HEK293T (cell line): ENCODE data around the gene SNTG2.

Experiments used
- CTCF ChIA-PET: fragments of 350-600 bp; formaldehyde crosslinking; extraction: SDS; loops from one replicate; lab custom pipeline; 2021; ENCODE audit warnings: antibody characterized with exemption, inconsistent platforms; lab: Yijun Ruan, JAX
- POLR2A ChIA-PET: fragments of 350-600 bp; formaldehyde crosslinking; extraction: SDS; loops from one replicate; lab custom pipeline; 2020; ENCODE audit warnings: antibody characterized with exemption, inconsistent platforms; lab: Yijun Ruan, JAX
- DNase-seq: peaks from one replicate; pipeline ENCODE4 v3.0.0; 2012; ENCODE audit warnings: mixed read lengths; ENCODE audit errors: extremely low spot score
- ARNT ChIP-seq: fragments of 450-650 bp; IDR thresholded peaks from 2 replicates; pipeline ENCODE4 v1.6.1; 2017; ENCODE audit warnings: mild to moderate bottlenecking
- BHLHE40 ChIP-seq: fragments of 450-650 bp; IDR thresholded peaks from 2 replicates; pipeline ENCODE4 v1.6.1; 2016; ENCODE audit warnings: mild to moderate bottlenecking, moderate library complexity, borderline replicate concordance
- CTBP1 ChIP-seq: fragments of 450-650 bp; IDR thresholded peaks from 2 replicates; pipeline ENCODE4 v1.6.1; 2016; ENCODE audit warnings: borderline replicate concordance
- ELF4 ChIP-seq: fragments of 450-650 bp; IDR thresholded peaks from 2 replicates; pipeline ENCODE4 v1.6.1; 2017; ENCODE audit warnings: antibody characterized with exemption
- FOXA1 ChIP-seq: fragments of 450-650 bp; IDR thresholded peaks from 2 replicates; pipeline ENCODE4 v1.6.1; 2016; ENCODE audit warnings: mild to moderate bottlenecking
- FOXK2 ChIP-seq: fragments of 450-650 bp; IDR thresholded peaks from 2 replicates; pipeline ENCODE4 v1.6.1; 2016; ENCODE audit warnings: mild to moderate bottlenecking
- FOXM1 ChIP-seq: fragments of 450-650 bp; IDR thresholded peaks from 2 replicates; pipeline ENCODE4 v1.6.1; 2017; ENCODE audit warnings: mild to moderate bottlenecking, borderline replicate concordance
- HDGF ChIP-seq: fragments of 450-650 bp; IDR thresholded peaks from 2 replicates; pipeline ENCODE4 v1.6.1; 2017; ENCODE audit warnings: antibody characterized with exemption, borderline replicate concordance
- L3MBTL2 ChIP-seq: fragments of 450-650 bp; conservative IDR thresholded peaks from 2 replicates; pipeline ENCODE4 v1.6.1; 2016; ENCODE audit warnings: mild to moderate bottlenecking
- LEF1 ChIP-seq: fragments of 450-650 bp; IDR thresholded peaks from 2 replicates; pipeline ENCODE4 v1.6.1; 2017; ENCODE audit warnings: mild to moderate bottlenecking, borderline replicate concordance
- NFRKB ChIP-seq: fragments of 450-650 bp; IDR thresholded peaks from 2 replicates; pipeline ENCODE4 v1.6.1; 2016; ENCODE audit warnings: mild to moderate bottlenecking, moderate library complexity
- PKNOX1 ChIP-seq: fragments of 450-650 bp; IDR thresholded peaks from 2 replicates; pipeline ENCODE4 v1.6.1; 2016
- SP1 ChIP-seq: fragments of 450-650 bp; IDR thresholded peaks from 2 replicates; pipeline ENCODE4 v1.6.1; 2017
- SUZ12 ChIP-seq: fragments of 450-650 bp; IDR thresholded peaks from 2 replicates; pipeline ENCODE4 v1.6.1; 2016; ENCODE audit warnings: mild to moderate bottlenecking
- TARDBP ChIP-seq: fragments of 450-650 bp; IDR thresholded peaks from 2 replicates; pipeline ENCODE4 v1.6.1; 2016
- ZNF384 ChIP-seq: fragments of 450-650 bp; IDR thresholded peaks from 2 replicates; pipeline ENCODE4 v1.6.1; 2016

The SNTG2 gene

GRCh38 chr2:1140389-1141003 is 189.8 kb downstream of the SNTG2 start:
- POLR2A ChIA-PET = no interaction called here
- DNase-seq = peak; percentile 77
- CTCF ChIA-PET = interaction anchor here (0.6 to 1.5 kb wide), 7 partner anchors 8 to 320 kb away, joined by 3 to 9 read pairs (median 3); no protein-coding TSS in a partner anchor
- TF ChIP-seq PKNOX1 (no peak), ARNT (no peak), FOXA1 (no peak), SUZ12 (no peak), CTBP1 (no peak), L3MBTL2 (no peak), LEF1 (no peak), HDGF (no peak), ZNF384 (no peak), FOXM1 (no peak), ELF4 (no peak), BHLHE40 (no peak)

GRCh38 chr2:1141079-1141478 is 190.4 kb downstream of the SNTG2 start:
- DNase-seq = no peak
- TF ChIP-seq HDGF (no peak), CTBP1 (no peak), SUZ12 (no peak), NFRKB (no peak), FOXA1 (no peak), BHLHE40 (no peak)
- CTCF ChIA-PET = interaction anchor here (0.6 to 1.5 kb wide), 4 partner anchors 9 to 206 kb away, joined by 3 to 9 read pairs (median 4); no protein-coding TSS in a partner anchor
- POLR2A ChIA-PET = no interaction called here

GRCh38 chr2:1143129-1143528 is 192.5 kb downstream of the SNTG2 start:
- CTCF ChIA-PET = no interaction called here
- DNase-seq = no peak

GRCh38 chr2:1147873-1148612 is 197.4 kb downstream of the SNTG2 start:
- no peak for TF ChIP-seq HDGF
- no peak for TF ChIP-seq FOXA1
- no peak for TF ChIP-seq FOXK2
- TF ChIP-seq ELF4 = no peak
- no peak for TF ChIP-seq SUZ12
- no peak for TF ChIP-seq ZNF384
- no peak for TF ChIP-seq ARNT
- no peak for TF ChIP-seq L3MBTL2
- POLR2A ChIA-PET = no interaction called here
- CTCF ChIA-PET = interaction anchor here (1.4 kb wide), 1 partner anchor 8 kb away, joined by 6 read pairs; no protein-coding TSS in a partner anchor
- no peak for DNase-seq

More at GRCh38 chr2:1143129-1143528, 192.5 kb downstream of the SNTG2 start:
- TF ChIP-seq PKNOX1 = no peak
- no peak for TF ChIP-seq FOXK2
- TF ChIP-seq FOXA1 = no peak
- no peak for TF ChIP-seq L3MBTL2
- no peak for TF ChIP-seq BHLHE40
- no peak for TF ChIP-seq ELF4
- TF ChIP-seq SP1 = no peak
- TF ChIP-seq ZNF384 = no peak
- TF ChIP-seq FOXM1 = no peak
- TF ChIP-seq LEF1 = no peak
- no peak for TF ChIP-seq TARDBP
- POLR2A ChIA-PET = no interaction called here

GRCh38 chr2:1150724-1151511 is 200.3 kb downstream of the SNTG2 start:
- ChIA-PET POLR2A (no interaction called here), CTCF (no interaction called here)
- DNase-seq = no peak
- TF ChIP-seq FOXK2 (no peak), FOXM1 (no peak), ARNT (no peak), LEF1 (no peak), ZNF384 (no peak), L3MBTL2 (no peak), TARDBP (no peak), SUZ12 (no peak), HDGF (no peak), ELF4 (no peak), BHLHE40 (no peak), FOXA1 (no peak), NFRKB (no peak), CTBP1 (no peak)

GRCh38 chr2:1152375-1152774 is 201.7 kb downstream of the SNTG2 start:
- ChIA-PET POLR2A (no interaction called here), CTCF (no interaction called here)
- no peak for TF ChIP-seq L3MBTL2
- TF ChIP-seq CTBP1 = no peak
- no peak for TF ChIP-seq HDGF
- no peak for TF ChIP-seq PKNOX1
- no peak for TF ChIP-seq ARNT
- no peak for TF ChIP-seq SUZ12
- TF ChIP-seq FOXA1 = no peak
- no peak for TF ChIP-seq LEF1
- DNase-seq = no peak
